Iris pigment epithelial cell (primary cell): ENCODE results near the gene CLASP1.
"Not testable (repeated sequence)": the region's sequence is repeated elsewhere in the genome, so short reads cannot be mapped to it uniquely, and the experiment has no call there.

Source experiments
- DNase-seq: peaks from one replicate; pipeline ENCODE4 v3.0.0-alpha.2; 2011; ENCODE audit warnings: low read depth

The CLASP1 gene

GRCh38 chr2:121502246-121502645, 147.0 kb downstream of the CLASP1 start:
- peak; percentile 85 for DNase-seq

- no peak for DNase-seq
Measured at GRCh38 chr2:121501554-121501953, 147.7 kb downstream of the CLASP1 start.

- peak; percentile 88 for DNase-seq
Measured at GRCh38 chr2:121501031-121501430, 148.2 kb downstream of the CLASP1 start.

GRCh38 chr2:121498731-121499130, 150.5 kb downstream of the CLASP1 start:
- DNase-seq = no peak

- no peak for DNase-seq
Measured at GRCh38 chr2:121492409-121492808, 156.9 kb downstream of the CLASP1 start.

- DNase-seq = no peak
Measured at GRCh38 chr2:121491518-121491917, 157.7 kb downstream of the CLASP1 start.

- no peak for DNase-seq
Measured at GRCh38 chr2:121490584-121491133, 158.6 kb downstream of the CLASP1 start.

GRCh38 chr2:121489911-121490583, 159.2 kb downstream of the CLASP1 start:
- peak; percentile 32 for DNase-seq

- peak; percentile 83 for DNase-seq
Measured at GRCh38 chr2:121489284-121489683, 160.0 kb downstream of the CLASP1 start.

- DNase-seq = no peak
Measured at GRCh38 chr2:121486191-121486790, 163.0 kb downstream of the CLASP1 start.

GRCh38 chr2:121485039-121485438, 164.2 kb downstream of the CLASP1 start:
- DNase-seq = peak; percentile 76

- no peak for DNase-seq
Measured at GRCh38 chr2:121483846-121484245, 165.4 kb downstream of the CLASP1 start.

GRCh38 chr2:121483021-121483420, 166.2 kb downstream of the CLASP1 start:
- DNase-seq = peak; percentile 35

GRCh38 chr2:121480826-121481225, 168.4 kb downstream of the CLASP1 start:
- peak; percentile 97 for DNase-seq

- DNase-seq = peak; percentile 34
Measured at GRCh38 chr2:121479882-121480522, 169.3 kb downstream of the CLASP1 start.

- no peak for DNase-seq
Measured at GRCh38 chr2:121478996-121479745, 170.1 kb downstream of the CLASP1 start.

GRCh38 chr2:121478358-121478995, 170.8 kb downstream of the CLASP1 start:
- not testable (repeated sequence) for DNase-seq

- DNase-seq = no peak
Measured at GRCh38 chr2:121476684-121477083, 172.6 kb downstream of the CLASP1 start.

GRCh38 chr2:121475811-121476571, 173.3 kb downstream of the CLASP1 start:
- DNase-seq = no peak

GRCh38 chr2:121473512-121473911, 175.8 kb downstream of the CLASP1 start:
- no peak for DNase-seq

- DNase-seq = no peak
Measured at GRCh38 chr2:121472470-121472993, 176.7 kb downstream of the CLASP1 start.
